Left kidney (tissue), 8 donors: ENCODE measurements around the gene ECE2. TPM values are rescaled to one million over a fixed set of nuclear protein-coding genes. Genes with fewer than 3 reads are reported as not detected.

ENCODE experiments used
- DNase-seq: peaks from one replicate; pipeline ENCODE4 v3.0.0-alpha.2; 2013
- long read RNA-seq, 8 donors: transcript quantifications; one replicate each; lab custom pipeline, GENCODE V29; 2026
- polyA plus RNA-seq: library from polyadenylated mRNA; unstranded; fragments of 120-200 nt; gene quantifications from one replicate; pipeline ENCODE4 v1.2.1, GENCODE V29; 2013; ENCODE audit not compliant: insufficient read length

The ECE2 gene
- not detected for polyA plus RNA-seq
- long read RNA-seq, donor 1, result 0 reads
- long read RNA-seq, donor 2, result 0 reads
- long read RNA-seq, donor 3, result 0 reads
- long read RNA-seq, donor 4, result 0 reads
- long read RNA-seq, donor 5, result 0 reads
- long read RNA-seq, donor 6, result 0 reads
- long read RNA-seq, donor 7, result 0 reads
- long read RNA-seq, donor 8, result 0 reads

DNA sequence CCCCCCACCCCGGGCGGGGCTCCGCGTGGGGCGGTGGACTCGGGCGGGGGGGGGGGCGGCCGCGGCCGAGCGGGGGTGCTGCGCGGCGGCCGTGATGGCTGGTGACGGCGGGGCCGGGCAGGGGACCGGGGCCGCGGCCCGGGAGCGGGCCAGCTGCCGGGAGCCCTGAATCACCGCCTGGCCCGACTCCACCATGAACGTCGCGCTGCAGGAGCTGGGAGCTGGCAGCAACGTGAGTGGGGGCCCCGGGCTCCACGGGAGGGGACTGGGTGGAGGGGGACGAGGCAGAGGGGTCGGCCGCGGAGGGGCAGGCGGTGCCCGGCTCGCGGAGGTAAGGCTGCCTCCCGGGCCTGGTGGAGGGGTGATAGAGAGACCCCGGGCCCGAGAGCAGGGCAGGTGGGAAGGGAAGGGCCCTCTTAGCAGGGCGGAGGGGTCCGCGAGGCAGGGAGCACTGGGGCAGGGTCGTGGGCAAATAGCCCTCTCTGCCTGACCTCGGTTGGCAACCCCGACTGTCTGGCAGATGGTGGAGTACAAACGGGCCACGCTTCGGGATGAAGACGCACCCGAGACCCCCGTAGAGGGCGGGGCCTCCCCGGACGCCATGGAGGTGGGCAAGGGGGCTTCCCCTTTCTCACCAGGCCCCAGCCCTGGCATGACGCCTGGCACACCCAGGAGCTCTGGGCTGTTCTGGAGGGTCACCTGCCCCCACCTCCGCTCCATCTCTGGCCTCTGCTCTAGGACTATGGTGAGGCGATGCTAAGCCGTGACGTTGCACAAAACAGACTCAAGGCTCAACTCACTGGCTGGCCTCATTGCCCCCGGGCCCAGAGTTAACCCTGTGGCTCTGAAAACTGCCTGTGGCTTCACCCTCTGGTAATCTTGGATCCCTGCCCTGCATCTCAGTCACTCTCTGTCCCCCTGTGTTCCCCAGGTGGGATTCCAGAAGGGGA is at the start of gene ECE2:
Gene ECE2 (plus strand): TSS at position 62 of the 950 bp plus-strand sequence. CDS start 132 bp downstream, at position 194.
- no peak for DNase-seq

DNA sequence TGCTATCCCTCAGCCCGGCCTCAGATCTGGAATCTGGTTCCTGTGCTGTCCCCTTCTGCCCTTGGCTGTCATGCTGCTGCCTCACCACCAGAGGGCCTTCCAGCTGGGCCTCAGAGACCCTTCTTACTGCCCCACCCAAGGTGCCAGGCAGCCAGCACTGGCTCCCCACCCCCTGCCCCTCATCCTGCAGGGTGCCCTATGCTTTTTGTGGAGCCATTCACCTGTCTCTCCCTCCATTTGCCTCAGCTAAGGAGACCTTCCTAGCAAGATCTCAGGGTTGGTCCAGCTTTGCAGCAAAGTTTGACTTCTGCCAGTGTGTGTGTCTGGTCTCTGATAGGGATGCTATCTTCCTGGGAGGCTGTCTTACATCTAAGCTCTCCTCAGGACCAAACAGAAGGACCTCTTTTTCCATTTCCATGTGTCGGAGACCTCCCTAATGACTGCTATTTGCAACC is 48.3 kb upstream of the ECE2 start:
- no peak for DNase-seq

DNA sequence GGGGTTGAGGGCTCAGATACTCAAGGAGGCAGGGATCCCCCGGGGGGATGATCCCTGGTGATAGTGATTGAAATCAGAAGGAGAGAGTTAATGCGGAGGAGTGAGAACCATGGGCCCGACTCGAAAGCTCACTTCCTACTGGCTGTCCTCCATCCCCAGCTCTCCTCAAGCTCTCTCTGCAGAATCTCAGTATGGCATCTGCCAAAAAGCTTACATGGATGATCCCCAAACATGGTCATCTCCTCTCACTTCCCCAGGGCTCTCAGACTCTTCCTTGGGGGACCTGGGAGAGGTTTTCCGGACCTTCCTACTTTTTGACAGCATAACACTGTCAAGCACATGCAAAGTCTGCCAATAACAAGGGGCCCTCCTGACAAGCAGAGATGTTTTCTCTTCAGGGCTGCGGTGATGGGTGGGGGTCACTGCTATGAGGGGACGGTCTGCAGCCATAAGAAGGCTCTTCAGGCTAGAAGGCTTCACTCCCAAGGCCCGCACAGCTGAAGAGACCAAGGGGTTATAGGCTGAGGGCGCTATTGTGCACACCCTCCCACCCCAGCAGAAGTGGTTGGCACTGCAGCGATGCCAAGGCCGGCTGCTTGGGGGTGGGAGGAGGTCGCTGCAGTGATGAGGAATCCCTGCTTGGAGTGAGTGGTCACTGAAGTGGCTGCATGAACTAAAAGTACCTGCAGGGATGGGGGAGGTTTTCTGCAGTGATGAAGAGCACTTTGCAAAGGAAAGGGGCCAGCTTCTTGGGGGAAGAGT is 47.3 kb upstream of the ECE2 start:
- no peak for DNase-seq

DNA sequence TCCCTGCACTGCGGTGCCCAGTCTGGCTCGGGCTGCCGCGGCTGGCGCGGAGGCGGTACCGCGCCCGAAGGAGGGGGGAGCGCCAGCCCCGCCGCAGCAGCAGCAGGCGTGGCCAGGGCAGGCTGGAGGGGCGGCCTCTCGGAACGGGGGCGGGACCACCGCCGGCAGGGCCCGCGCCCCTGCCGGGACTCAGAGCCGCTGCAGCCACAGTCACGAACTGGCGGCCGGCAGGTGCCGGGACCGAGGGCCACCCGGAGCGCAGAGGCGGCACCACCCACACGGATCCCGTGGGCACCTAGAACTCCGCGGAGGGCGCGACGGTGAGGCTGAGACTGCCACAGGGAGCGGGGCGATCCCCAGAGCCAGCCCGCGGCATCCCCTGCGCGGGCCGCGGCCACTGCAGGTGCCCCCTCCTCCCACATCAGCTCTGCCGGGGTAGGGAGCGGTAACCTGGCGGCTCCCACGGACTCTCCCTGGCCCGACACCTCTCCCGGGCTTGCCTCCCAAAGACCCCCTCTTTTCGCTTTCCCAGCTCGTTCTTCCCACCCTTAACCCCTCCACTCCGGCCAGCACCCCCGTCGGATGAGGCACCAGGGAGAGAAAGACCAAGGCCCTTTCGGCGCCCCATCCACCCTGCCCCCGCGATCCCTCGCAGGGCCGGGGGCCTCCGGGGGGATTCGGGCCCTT is 46.3 kb upstream of the ECE2 start, which contains the start of gene VWA5B2:
Gene VWA5B2 (plus strand): TSS at position 192 of the 687 bp plus-strand sequence. CDS start 944 bp downstream, outside the sequence.
- peak; percentile 43 for DNase-seq

DNA sequence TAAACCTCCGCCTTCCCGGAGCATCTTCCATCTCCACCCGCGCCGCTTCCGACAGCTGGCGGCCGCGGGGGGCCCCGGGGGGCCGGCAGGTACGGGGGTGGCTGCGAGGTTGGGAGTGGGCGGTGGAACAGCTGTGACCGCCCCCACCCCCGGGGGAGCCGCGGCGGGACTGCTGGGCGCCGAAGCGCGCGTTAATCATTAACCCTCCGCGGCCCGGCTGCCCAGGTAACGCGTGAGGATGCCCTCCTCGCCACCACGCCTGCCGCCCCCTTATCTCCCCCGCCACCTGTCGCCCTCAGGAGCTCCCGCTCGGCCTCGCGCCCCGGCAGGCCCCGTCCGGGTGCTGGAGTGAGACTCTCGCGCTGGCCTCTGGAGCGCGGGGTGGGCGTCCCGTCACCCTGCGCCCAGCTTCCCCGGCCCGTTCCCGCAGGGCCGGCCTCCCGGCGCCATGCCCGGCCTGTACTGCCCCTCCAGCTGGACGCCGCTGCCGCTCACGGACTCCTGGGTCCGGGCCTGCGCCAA is 45.7 kb upstream of the ECE2 start:
- no peak for DNase-seq

DNA sequence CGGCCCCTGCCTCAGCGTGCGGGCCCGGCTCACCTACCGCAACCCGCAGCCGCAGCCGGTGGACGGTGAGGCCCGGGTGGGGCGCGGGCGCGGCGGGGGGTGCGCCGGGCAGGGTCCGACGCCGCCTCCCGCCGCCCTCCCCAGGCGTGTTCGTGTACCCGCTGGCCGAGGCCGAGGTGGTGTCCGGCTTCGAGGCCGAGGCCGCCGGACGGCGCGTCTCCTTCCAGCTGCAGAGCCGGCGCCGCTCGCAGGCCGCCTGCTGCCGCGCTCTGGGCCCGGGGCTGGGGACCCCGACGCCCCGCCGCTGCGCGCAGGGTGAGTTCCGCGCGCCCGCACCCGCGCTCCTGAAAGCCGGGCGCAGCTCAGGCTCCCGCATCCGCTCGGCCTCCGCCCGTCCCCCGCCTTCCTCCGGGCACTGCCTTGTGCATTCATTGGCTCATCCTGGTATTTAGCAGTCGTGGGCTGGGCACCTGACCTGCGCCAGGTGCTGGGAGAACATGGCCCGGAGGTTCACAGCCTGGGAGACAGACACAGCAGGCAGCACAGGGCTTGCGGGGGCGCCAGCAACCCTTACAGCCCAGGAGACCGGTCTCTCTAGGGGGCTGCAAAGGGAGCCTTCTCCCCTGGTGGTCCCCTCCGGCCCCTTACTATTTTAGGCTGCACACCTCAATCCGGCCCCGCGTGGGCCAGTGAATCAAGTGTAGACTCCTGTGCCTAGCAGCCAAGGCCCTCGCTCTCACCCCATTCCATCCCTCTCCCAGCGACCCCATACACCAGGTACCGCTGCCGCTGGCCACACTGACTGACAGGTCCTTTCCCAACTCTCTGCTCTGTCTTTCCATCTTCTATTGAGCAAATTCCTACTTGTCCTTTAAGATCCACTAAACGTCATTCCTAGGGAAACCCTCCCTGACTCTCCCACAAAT is 45.0 kb upstream of the ECE2 start:
- DNase-seq, result no peak

DNA sequence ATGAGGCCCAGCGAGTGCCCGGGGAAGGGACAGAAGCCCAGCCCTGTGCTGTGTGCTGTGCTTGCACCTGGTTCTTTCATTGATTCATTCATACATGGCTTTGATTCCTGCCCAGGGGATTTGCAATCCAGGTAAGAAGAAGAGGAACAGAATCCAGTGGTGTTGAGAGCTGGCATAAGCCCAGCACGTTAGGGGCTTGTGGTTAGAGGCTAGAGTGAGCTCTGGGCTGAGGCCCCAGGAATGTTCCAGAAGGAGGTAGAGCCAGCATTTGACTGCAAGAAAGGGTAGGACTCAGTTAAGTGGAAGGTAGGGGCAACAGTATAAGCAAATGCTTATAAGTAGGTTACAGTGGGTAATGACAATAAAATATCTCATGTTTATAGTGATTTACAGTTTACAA is 44.2 kb upstream of the ECE2 start:
- no peak for DNase-seq

DNA sequence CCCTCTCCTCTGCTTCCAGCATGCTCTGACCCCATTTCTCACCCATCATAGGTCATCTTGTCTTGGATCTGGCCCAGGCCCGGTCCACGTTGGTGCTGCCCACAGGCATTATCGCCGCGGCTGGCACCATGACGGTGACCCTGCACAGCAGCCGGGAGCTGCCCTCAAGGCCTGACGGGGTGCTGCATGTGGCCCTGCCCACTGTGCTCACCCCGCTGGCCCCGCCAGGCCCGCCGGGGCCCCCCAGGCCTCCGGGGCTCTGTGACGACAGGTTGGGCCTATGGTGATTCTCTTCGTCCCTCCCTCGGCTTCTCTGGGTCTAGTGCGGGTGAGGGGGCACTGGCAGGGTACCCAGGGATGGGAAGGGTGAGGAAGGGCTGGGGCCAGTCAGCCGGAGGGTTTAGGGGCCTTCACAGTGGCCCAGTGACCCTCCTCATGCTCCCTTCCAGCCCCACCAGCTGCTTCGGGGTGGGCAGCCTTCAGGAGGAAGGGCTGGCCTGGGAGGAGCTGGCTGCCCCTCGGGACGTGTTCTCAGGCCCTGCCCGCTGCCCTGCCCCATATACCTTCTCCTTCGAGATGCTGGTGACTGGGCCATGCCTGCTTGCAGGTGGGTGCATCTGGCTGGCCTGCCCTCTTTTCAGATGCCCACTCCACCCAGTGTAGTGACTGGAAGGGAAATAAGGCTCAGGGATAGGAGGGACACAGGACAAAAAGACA is 42.5 kb upstream of the ECE2 start:
- no peak for DNase-seq

DNA sequence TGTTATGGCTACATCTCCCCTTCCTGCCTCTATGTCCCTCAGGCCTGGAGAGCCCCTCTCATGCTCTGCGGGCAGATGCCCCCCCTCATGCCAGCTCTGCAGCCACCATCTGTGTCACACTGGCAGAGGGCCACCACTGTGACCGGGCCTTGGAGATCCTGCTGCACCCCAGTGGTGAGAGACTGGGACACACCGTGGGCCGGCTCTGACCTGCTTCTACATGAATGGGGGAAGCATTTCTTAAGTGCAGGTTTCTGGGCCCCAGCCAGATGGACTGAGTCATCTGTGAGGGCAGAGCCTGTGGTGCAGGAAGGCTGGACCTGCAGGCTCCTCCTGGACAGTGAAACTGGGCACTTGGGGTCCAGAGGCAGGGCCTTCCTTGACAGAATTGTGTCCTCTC is 41.6 kb upstream of the ECE2 start:
- no peak for DNase-seq

DNA sequence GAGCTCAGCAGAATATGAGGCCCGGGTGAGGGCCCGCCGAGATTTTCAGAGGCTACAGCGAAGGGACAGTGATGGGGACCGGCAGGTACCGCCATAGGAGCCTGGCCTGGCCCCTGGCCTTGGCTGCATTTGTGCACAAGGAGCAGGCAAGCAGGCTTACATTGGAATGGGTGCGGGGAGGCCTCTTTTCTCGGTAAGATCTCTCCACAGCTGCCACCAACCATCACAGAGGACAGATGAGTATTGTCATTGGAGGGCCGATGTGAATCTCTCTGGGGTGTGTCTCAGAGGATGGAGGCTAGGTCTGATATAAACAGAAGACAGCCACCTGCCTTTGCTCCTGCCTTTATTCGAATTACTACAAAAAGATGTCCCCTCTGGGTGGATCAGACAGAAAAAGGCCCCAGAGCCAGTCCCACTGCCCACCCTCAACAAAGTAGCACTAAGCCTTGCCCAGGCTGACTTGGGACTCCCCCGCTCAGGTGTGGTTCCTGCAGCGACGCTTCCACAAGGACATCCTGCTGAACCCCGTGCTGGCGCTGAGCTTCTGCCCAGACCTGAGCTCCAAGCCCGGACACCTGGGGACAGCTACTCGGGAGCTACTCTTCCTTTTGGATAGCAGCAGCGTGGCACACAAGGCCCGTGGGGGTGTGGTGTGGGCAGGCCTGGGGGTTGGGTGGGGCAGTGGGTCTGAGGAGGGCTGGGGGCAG is 41.0 kb upstream of the ECE2 start:
- no peak for DNase-seq

DNA sequence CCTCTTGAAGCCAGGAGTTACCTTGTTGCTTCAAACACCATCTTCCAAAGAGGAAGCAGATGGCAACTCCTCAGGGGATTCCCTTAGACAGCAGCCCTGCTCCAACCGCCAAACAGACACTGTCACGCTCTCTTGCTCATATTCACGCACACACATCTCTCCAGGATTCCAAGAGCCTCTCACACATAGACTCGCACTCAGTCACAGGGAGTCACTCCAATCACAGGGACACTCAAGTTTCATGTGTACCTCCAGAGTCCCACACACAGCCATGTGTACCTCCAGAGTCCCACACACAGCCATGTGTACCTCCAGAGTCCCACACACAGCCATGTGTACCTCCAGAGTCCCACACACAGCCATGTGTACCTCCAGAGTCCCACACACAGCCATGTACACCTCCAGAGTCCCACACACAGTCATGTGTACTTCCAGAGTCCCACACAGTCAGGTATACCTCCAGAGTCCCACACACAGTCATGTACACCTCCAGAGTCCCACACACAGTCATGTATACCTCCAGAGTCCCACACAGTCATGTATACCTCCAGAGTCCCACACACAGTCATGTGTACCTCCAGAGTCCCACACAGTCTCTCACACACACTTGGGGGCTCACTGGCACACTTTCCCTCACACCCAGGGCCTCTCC is 40.3 kb upstream of the ECE2 start:
- no peak for DNase-seq

DNA sequence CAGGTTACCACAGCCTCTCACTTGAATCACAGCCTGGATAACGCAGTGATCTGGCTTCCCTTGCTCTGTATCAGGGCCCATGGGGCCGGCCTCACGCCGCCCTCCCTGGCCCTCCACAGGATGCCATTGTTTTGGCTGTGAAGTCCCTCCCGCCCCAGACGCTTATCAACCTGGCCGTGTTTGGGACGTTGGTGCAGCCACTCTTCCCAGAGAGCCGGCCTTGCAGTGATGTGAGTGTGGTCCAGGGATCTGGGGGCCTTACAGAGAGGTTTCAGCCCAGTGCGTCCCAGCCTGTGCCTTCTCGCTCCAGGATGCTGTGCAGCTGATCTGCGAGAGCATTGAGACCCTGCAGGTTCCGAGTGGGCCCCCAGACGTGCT is 39.8 kb upstream of the ECE2 start:
- no peak for DNase-seq

DNA sequence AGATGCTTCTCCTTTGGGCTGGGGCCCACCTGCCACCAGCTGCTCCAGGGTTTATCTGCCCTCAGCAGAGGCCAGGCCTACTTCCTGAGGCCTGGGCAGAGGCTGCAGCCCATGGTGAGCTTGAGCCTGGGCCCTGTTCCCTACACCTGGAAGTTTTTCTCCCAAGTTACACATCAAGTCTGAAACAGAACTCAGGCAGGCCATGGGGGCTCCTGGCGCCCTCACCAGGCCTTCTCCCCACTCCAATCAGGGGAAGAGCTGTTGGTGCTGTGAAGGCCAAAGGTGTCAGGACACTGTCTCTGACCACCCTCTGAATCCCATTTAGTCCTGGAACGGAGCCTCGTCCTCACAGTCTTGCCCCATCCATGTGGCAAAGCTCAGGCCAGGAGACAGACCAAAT is 39.2 kb upstream of the ECE2 start:
- DNase-seq, result no peak

DNA sequence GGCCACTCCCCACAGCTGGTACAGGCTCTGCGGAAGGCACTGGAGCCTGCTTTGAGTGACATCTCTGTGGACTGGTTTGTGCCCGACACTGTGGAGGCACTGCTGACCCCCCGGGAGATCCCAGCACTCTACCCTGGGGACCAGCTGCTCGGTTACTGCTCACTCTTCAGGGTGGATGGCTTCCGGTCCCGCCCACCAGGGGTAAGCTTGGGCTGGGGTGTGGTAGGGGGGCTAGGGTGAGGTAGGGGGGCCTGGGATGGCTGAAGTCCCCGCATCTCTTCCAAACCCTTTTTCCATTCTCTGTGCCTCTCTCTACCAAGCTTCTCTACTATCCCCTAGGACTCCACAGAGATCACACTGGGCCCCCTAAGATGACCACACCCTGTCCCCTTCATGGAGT is 38.6 kb upstream of the ECE2 start:
- no peak for DNase-seq

DNA sequence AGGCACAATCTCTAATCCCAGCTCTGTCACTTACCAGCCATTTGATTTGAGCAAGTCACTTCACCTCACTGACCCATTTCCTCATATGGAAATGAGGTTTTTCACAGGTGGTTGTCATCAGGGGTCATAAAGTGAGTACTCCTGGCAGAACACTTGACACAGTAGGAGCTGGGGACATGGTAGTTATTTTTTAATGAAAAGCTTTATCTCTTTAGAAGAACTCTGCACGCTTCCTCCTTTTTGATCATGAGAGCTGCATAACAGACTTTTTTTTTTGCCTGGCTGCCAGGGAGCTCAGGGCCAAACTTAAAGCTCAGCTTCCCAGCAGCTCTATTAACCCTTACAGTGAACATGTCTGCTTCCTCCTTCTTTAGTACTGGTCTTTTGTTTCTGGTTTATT is 38.0 kb upstream of the ECE2 start:
- DNase-seq, result no peak

DNA sequence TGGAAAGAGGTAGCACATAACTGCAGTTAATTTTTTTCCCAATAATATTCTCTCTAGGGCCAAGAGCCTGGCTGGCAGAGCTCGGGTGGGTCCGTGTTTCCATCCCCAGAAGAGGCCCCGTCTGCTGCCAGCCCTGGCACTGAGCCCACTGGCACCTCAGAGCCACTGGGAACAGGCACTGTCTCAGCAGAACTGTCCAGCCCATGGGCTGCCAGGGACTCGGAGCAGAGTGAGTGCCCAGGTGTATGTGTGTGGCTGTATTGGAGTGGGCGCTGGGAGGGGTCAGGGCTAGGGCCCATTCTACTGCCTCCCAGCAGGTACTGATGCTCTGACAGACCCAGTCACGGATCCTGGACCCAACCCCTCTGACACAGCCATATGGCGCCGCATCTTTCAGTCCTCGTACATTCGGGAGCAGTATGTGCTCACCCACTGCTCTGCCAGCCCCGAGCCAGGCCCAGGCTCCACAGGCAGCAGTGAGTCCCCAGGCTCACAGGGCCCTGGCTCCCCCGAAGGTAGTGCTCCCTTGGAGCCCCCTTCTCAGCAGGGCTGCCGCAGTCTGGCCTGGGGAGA is 37.5 kb upstream of the ECE2 start:
- DNase-seq, result no peak

DNA sequence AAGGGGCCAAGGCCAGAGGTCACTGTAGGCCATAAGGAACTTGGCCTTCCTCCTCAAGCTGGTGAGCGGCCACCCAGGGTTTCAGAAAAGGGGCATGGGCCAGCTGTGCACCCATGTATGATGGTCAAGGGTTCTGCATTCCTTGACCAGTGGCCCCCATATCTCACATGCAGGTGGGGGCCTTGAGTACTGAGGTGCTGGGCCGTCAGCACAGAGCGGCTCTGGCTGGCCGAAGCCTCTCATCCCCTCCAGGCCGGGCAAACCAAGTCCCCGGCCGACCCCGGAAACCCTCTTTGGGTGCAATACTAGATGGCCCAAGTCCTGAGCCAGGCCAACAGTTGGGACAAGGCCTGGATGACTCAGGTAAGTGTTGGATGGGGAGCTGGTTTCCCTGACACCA is 36.6 kb upstream of the ECE2 start:
- DNase-seq, result no peak

DNA sequence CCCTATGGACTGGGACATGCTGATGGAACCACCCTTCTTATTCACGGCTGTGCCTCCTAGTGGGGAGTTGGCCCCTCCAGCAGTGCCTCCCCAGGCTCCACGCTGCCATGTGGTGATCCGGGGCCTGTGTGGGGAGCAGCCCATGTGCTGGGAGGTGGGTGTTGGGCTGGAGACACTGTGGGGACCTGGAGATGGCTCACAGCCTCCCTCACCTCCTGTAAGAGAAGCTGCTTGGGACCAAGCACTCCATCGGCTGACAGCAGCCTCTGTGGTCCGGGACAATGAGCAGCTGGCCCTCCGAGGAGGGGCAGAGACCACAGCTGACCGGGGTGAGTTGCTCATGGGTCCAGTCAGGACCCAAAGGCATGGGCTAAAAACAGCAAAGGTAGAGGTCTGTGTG is 36.1 kb upstream of the ECE2 start:
- DNase-seq, result no peak
